Measurements from ENCODE around the gene AMER2. TPM values are rescaled to one million over a fixed set of nuclear protein-coding genes. Genes with fewer than 3 reads are reported as not detected.

AMER2 gene
- total and polyA plus RNA-seq, 4 experiments from 2014 or later = not detected

DNA sequence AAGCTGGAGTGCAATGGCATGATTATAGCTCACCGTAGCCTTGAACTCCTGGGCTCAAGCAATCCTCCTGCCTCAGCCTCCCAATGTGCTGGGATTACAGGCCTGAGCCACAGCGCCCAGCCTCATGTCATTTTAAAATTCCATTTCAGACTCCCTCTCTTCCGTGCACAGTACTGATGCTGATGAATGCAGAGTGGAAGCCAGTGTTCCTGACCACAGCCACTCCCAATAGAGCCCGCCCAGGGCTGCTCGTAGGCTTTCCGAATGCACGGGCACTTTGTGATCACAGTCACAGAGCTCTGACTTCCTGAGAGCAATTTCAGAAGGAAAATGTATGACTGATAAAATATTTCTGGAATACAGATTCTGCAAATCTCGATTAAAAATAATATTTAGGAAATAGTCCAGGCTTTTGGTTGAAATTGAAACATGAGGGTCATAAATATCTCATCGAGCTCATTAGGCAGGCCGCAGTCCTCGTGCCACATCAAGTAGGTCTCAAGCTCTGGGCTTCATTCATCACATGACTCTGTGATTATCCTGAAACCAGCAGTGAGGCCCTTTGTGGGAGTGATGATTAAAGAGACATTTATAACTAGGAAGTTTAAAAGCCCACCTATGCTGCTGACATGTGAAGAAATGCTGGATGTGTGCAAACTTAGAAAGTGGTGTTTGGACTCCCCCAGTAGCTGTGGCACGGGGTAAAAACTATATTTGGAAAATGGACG is 38.9 kb upstream of the AMER2 start:
- no peaks in the 10 kb centered on the region for H3K36me3 Mint-ChIP-seq
- Histone ChIP-seq H3K9me3 (ENCODE audit: control insufficient read depth in 1 of 2, low read length in 2 of 2) (no peaks in the 10 kb centered on the region), H3K4me3 (ENCODE audit: low read length in 2 of 2) (no peak overlapping the region), H3K4me1 (ENCODE audit: insufficient read depth, low read length) (no peaks in the 10 kb centered on the region), H3K36me3 (ENCODE audit: insufficient read depth, low read length) (no peaks in the 10 kb centered on the region), H3K27me3 (ENCODE audit: insufficient read depth, low read length) (no peaks in the 10 kb centered on the region), H3K27ac (ENCODE audit: low read depth, low read length) (no peak overlapping the region)
- no peak overlapping the region for H3K4me3 Mint-ChIP-seq
- no peaks in the 10 kb centered on the region for H3K4me1 Mint-ChIP-seq
- intact Hi-C loops (cut with micrococcal nuclease) = no loop called here
- peaks cover 0 to 2% (median 0%) of the 10 kb centered on the region in 8 donors for H3K9me3 Mint-ChIP-seq
- no peak for DNase-seq
- ChIA-PET POLR2A (ENCODE audit: partially characterized antibody) (no interaction called here), CTCF (ENCODE audit: partially characterized antibody) (no interaction called here)
- peaks cover 0 to 11% of the 10 kb centered on the region in 2 donors for H3K27me3 Mint-ChIP-seq
- H3K27ac Mint-ChIP-seq = no peak overlapping the region

DNA sequence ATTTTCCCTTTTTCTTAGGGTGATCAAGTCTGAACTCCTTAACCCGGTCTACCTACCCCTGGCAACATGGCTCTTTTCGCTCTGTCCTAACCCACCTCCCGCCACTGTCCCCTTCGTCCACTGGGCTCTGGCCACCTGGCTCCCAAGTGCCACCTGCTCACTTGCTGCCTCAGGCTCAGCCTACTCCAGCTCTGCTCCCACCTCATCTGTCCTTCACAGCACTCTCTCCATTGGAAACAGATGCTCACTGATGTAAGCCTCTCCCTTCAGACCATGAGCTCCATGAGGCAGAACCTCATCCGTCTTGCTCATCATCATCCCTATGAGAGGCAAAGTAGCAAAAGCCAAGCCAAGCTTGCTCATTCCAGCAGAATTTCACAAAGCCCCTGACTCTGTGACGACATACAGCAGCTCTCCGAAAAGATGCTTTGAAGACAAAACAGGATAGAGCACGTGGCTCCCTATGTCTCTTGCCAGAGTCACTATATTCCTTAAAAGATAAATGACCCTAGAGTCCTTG is 35.3 kb upstream of the AMER2 start:
- no peaks in the 10 kb centered on the region for H3K9me3 ChIP-seq (ENCODE audit: control insufficient read depth in 1 of 2, low read length in 2 of 2)
- H3K27me3 Mint-ChIP-seq = peaks cover 1 to 9% of the 10 kb centered on the region in 2 donors
- intact Hi-C loops (cut with micrococcal nuclease) = no loop called here
- no peaks in the 10 kb centered on the region for H3K27me3 ChIP-seq (ENCODE audit: insufficient read depth, low read length)
- H3K4me1 Mint-ChIP-seq = no peaks in the 10 kb centered on the region
- H3K36me3 ChIP-seq (ENCODE audit: insufficient read depth, low read length) = no peaks in the 10 kb centered on the region
- no peak overlapping the region for H3K4me3 ChIP-seq (ENCODE audit: low read length in 2 of 2)
- H3K27ac ChIP-seq (ENCODE audit: low read depth, low read length) = no peak overlapping the region
- H3K27ac Mint-ChIP-seq = no peak overlapping the region
- H3K4me1 ChIP-seq (ENCODE audit: insufficient read depth, low read length) = no peaks in the 10 kb centered on the region
- no peaks in the 10 kb centered on the region for H3K9me3 Mint-ChIP-seq
- POLR2A ChIA-PET (ENCODE audit: partially characterized antibody) = no interaction called here
- H3K4me3 Mint-ChIP-seq = no peak overlapping the region
- H3K36me3 Mint-ChIP-seq = no peaks in the 10 kb centered on the region
- DNase-seq = no peak
- CTCF ChIA-PET (ENCODE audit: partially characterized antibody) = no interaction called here

DNA sequence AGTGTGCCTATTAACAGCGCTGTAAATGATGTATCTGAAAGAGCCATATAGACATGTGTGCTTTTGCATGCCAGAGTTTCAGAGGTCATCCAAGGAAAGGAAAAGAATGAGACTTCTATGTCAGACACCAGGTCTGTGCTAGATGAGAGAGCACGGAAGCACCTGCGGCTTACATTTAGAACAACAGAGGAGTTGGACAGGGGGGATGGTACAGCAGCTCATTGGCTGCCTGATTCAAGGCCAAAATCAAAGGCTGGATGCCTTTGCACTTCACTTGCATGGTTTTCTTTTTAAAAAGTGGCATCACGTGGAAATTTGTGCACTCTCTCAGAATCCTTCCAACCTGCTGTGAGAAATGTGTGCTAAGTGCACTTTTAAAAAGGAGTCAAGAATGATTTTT is 32.8 kb upstream of the AMER2 start:
- Histone ChIP-seq H3K36me3 (ENCODE audit: insufficient read depth, low read length) (no peaks in the 10 kb centered on the region), H3K4me3 (ENCODE audit: low read length in 2 of 2) (no peak overlapping the region), H3K4me1 (ENCODE audit: insufficient read depth, low read length) (no peaks in the 10 kb centered on the region), H3K27me3 (ENCODE audit: insufficient read depth, low read length) (no peaks in the 10 kb centered on the region), H3K9me3 (ENCODE audit: control insufficient read depth in 1 of 2, low read length in 2 of 2) (no peaks in the 10 kb centered on the region), H3K27ac (ENCODE audit: low read depth, low read length) (no peak overlapping the region)
- no peaks in the 10 kb centered on the region for H3K4me1 Mint-ChIP-seq
- DNase-seq = peak in 1 of 5 donors; percentile 2
- no peaks in the 10 kb centered on the region for H3K36me3 Mint-ChIP-seq
- H3K27me3 Mint-ChIP-seq = peaks cover 3 to 14% of the 10 kb centered on the region in 2 donors
- no peak overlapping the region for H3K27ac Mint-ChIP-seq
- intact Hi-C loops (cut with micrococcal nuclease) = no loop called here
- H3K9me3 Mint-ChIP-seq = no peaks in the 10 kb centered on the region
- ChIA-PET POLR2A (ENCODE audit: partially characterized antibody) (no interaction called here), CTCF (ENCODE audit: partially characterized antibody) (interaction anchor here (0.7 kb wide), 1 partner anchor 882 kb away, joined by 3 read pairs; no protein-coding TSS in a partner anchor)
- H3K4me3 Mint-ChIP-seq = no peak overlapping the region

DNA sequence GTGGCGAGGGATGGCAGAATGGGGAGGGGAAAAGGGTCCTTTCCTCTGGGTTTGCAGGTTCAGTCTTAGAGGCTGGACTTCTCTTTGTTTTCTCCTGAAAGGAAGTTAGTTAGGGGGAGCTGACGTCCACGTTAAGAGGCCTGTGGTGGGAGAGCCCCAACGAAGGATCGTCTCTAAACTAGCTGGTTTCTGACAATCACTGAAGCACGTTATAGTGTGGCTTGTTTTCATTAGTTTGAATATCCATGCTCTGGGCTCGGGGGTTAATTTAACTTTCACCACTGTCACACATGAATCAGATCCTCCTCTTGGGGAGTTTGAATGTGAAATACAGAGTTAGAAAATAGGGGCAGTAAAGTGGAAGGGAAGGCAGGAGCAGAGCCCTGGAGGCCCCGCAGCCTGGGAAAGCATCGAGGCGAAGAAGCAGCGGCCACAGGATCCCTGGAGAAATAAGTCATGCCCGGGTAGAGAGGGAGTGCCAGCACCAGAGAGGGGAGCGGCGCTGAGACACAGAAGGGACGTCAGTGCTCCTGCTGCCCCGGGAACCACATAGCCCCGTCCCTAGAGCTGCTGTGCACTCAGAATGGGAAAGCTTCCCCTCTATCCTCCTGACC is 31.1 kb upstream of the AMER2 start:
- H3K9me3 Mint-ChIP-seq = no peaks in the 10 kb centered on the region
- no peak for DNase-seq
- no peak overlapping the region for H3K27ac Mint-ChIP-seq
- intact Hi-C loops (cut with micrococcal nuclease) = no loop called here
- Histone ChIP-seq H3K36me3 (ENCODE audit: insufficient read depth, low read length) (no peaks in the 10 kb centered on the region), H3K27me3 (ENCODE audit: insufficient read depth, low read length) (no peaks in the 10 kb centered on the region), H3K27ac (ENCODE audit: low read depth, low read length) (no peak overlapping the region), H3K4me1 (ENCODE audit: insufficient read depth, low read length) (no peaks in the 10 kb centered on the region), H3K4me3 (ENCODE audit: low read length in 2 of 2) (no peak overlapping the region), H3K9me3 (ENCODE audit: control insufficient read depth in 1 of 2, low read length in 2 of 2) (no peaks in the 10 kb centered on the region)
- H3K4me1 Mint-ChIP-seq = no peaks in the 10 kb centered on the region
- H3K27me3 Mint-ChIP-seq = peaks cover 3 to 14% of the 10 kb centered on the region in 2 donors
- no peak overlapping the region for H3K4me3 Mint-ChIP-seq
- no peaks in the 10 kb centered on the region for H3K36me3 Mint-ChIP-seq
- CTCF ChIA-PET (ENCODE audit: partially characterized antibody) = no interaction called here
- POLR2A ChIA-PET (ENCODE audit: partially characterized antibody) = no interaction called here

DNA sequence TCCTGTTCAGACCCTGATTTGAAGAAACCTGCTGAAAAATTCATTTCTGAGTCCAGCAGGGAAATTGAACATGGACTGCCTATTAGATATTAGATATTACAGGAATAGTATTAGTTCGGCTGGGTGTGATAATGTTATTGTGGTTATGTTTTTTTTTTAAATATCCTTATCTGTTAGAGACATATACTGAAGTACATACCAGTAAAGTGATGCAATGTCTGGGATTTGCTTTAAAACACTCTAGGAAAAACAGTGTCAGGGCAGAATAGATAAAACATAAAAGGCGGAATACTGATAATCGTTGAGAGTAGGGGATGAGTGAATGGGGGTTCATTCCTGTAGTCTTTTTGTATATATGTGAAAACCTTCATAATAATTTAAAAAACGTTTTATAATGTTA is 28.7 kb upstream of the AMER2 start:
- Mint-ChIP-seq H3K4me1 (no peaks in the 10 kb centered on the region), H3K36me3 (no peaks in the 10 kb centered on the region), H3K27me3 (peaks cover 3 to 10% of the 10 kb centered on the region in 2 donors), H3K4me3 (no peak overlapping the region), H3K9me3 (no peaks in the 10 kb centered on the region), H3K27ac (no peak overlapping the region)
- no peak for DNase-seq
- H3K9me3 ChIP-seq (ENCODE audit: control insufficient read depth in 1 of 2, low read length in 2 of 2) = no peaks in the 10 kb centered on the region
- ChIA-PET POLR2A (ENCODE audit: partially characterized antibody) (no interaction called here), CTCF (ENCODE audit: partially characterized antibody) (no interaction called here)
- no peak overlapping the region for H3K27ac ChIP-seq (ENCODE audit: low read depth, low read length)
- no peak overlapping the region for H3K4me3 ChIP-seq (ENCODE audit: low read length in 2 of 2)
- intact Hi-C loops (cut with micrococcal nuclease) = no loop called here
- H3K27me3 ChIP-seq (ENCODE audit: insufficient read depth, low read length) = no peaks in the 10 kb centered on the region
- H3K36me3 ChIP-seq (ENCODE audit: insufficient read depth, low read length) = no peaks in the 10 kb centered on the region
- H3K4me1 ChIP-seq (ENCODE audit: insufficient read depth, low read length) = no peaks in the 10 kb centered on the region

DNA sequence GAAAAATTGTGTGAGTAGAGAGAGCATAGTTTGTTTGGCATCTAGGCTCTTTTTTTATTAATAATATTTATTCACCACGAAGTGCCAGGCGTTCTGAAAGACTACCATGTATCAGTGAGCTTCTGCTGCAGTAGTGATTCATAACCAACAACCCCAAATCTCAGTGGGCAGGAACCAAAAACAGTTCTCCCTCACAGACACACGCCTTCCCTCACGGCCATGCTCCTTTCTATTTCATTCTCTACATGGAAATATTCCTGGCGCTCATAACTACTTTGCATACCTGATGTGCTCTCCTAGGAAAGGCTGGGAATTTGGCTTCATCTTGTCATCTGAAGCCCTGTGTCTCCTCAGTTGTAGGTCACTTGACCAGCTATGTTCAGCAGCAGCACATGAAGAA is 26.6 kb upstream of the AMER2 start:
- Histone ChIP-seq H3K4me1 (ENCODE audit: insufficient read depth, low read length) (no peaks in the 10 kb centered on the region), H3K27ac (ENCODE audit: low read depth, low read length) (no peak overlapping the region), H3K4me3 (ENCODE audit: low read length in 2 of 2) (no peak overlapping the region), H3K27me3 (ENCODE audit: insufficient read depth, low read length) (no peaks in the 10 kb centered on the region), H3K9me3 (ENCODE audit: control insufficient read depth in 1 of 2, low read length in 2 of 2) (no peaks in the 10 kb centered on the region), H3K36me3 (ENCODE audit: insufficient read depth, low read length) (no peaks in the 10 kb centered on the region)
- ChIA-PET POLR2A (ENCODE audit: partially characterized antibody) (no interaction called here), CTCF (ENCODE audit: partially characterized antibody) (no interaction called here)
- H3K27me3 Mint-ChIP-seq = peaks cover 8 to 12% of the 10 kb centered on the region in 2 donors
- DNase-seq = no peak
- no peak overlapping the region for H3K27ac Mint-ChIP-seq
- no peaks in the 10 kb centered on the region for H3K9me3 Mint-ChIP-seq
- H3K4me1 Mint-ChIP-seq = no peaks in the 10 kb centered on the region
- H3K4me3 Mint-ChIP-seq = no peak overlapping the region
- intact Hi-C loops (cut with micrococcal nuclease) = no loop called here
- H3K36me3 Mint-ChIP-seq = no peaks in the 10 kb centered on the region

DNA sequence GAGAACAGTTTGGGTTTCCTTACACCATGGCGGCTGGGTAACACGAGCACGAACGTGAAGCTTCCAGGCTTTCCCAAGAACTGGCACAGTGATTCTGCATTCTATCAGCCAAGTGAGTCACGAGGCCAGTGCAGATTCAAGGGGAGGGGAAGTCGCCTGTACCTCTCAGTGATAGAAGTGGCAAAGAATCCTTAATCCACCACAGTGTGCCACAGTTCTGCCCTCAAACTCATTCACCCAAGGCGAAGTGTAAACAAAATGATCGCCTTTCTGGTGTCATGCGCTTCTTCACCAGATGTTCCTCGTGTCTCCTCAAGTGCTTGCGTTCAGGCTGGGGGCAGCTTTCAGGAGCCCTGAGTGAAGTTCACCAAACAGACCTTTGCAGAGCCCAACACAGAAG is 24.9 kb upstream of the AMER2 start:
- Mint-ChIP-seq H3K9me3 (no peaks in the 10 kb centered on the region), H3K27ac (no peak overlapping the region), H3K4me3 (no peak overlapping the region), H3K4me1 (no peaks in the 10 kb centered on the region), H3K27me3 (peaks cover 15 to 21% of the 10 kb centered on the region in 2 donors), H3K36me3 (no peaks in the 10 kb centered on the region)
- CTCF ChIA-PET (ENCODE audit: partially characterized antibody) = no interaction called here
- H3K9me3 ChIP-seq (ENCODE audit: control insufficient read depth in 1 of 2, low read length in 2 of 2) = no peaks in the 10 kb centered on the region
- H3K4me1 ChIP-seq (ENCODE audit: insufficient read depth, low read length) = no peaks in the 10 kb centered on the region
- H3K27me3 ChIP-seq (ENCODE audit: insufficient read depth, low read length) = no peaks in the 10 kb centered on the region
- no peaks in the 10 kb centered on the region for H3K36me3 ChIP-seq (ENCODE audit: insufficient read depth, low read length)
- no peak for DNase-seq
- POLR2A ChIA-PET (ENCODE audit: partially characterized antibody) = no interaction called here
- no peak overlapping the region for H3K4me3 ChIP-seq (ENCODE audit: low read length in 2 of 2)
- H3K27ac ChIP-seq (ENCODE audit: low read depth, low read length) = no peak overlapping the region
- intact Hi-C loops (cut with micrococcal nuclease) = no loop called here

Data from CD4-positive, alpha-beta memory T cell (primary cell).